Skeletal muscle cell (primary cell): ENCODE measurements around the gene TBCB.
"Not testable (repeated sequence)": the region's sequence is repeated elsewhere in the genome, so short reads cannot be mapped to it uniquely, and the experiment has no call there.

Experiments used
- DNase-seq: peaks from one replicate; pipeline ENCODE4 v3.0.0-alpha.2; 2010; ENCODE audit warnings: low read depth
- H3K4me3 ChIP-seq: 2 replicates; pipeline ENCODE4 v1.5.1; 2011; ENCODE audit warnings: low read depth, mild to moderate bottlenecking, control low read depth, low read length, moderate library complexity

Gene TBCB

DNA sequence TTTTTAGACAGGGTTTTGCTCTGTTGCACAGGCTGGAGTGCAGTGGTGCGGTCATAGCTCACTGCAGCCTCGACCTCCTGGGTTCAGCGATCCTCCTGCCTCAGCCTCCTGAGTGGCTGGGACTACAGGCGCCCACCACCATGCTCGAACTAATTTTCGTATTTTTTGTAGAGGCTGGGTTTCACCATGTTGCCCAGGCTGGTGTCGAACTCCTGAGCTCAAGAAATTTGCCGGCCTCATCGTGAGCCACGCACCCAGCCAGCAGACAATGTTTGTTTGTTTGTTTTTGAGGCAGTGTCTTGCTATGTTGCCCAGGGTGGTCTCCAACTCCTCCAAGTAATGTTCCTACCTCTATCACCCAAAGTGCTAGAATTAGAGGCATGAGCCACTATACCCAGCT is 37.9 kb downstream of the TBCB start:
- DNase-seq: no peak
- no peak overlapping the region for H3K4me3 ChIP-seq

DNA sequence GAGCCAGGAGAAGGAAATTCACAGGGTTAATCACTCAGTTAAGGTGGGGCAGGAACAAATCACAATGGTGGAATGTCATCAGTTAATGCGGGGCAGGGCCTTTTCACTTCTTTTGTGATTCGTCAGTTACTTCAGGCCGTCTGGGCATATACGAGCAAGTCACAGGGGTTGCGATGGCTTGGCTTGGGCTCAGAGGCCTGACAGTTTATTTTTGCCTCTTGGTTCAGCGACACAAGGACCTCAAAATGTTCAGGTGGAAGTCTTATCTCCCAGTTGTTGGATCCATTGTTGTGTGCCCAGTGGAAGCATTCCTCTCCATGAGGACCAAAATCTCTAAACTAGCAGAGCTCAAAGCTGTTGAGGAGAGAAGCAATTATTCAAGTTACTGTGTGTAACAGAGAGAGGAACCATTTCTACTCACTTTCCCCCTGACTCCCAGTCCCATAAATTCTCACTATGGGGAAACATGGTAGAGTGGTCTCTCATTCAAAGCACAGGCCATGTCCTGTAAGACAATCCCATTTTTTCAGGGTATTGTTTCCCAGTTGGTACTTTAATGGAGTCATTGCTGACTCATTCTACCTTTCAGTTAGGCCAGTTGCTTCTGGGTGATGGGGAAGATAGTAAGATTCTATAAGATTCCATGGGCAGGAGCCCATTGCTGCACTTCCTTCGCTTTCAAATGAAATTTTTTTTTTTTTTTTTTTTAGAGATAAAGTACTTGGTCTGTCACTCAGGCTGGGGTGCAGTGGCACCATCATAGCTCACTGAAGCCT is 45.7 kb downstream of the TBCB start:
- no peak overlapping the region for H3K4me3 ChIP-seq

DNA sequence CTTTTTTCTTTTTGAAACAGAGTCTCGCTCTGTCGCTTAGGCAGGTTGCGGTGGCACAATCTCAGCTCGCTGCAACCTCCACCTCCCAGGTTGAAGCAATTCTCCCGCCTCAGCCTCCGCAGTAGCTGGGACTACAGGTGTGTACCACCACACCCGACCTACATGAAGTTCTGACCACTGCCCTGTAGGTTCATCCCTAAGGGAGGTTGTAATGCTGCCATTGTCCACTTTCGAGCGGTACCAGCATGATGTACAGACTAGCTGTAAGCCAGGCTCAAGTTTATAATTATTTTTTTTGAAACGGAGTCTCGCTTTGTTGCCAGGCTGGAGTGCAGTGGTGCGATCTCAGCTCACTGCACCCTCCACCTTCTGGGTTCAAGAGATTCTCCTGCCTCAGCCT is 48.5 kb downstream of the TBCB start:
- H3K4me3 ChIP-seq: no peak overlapping the region
- no peak for DNase-seq

More for the DNA sequence above, 45.7 kb downstream of the TBCB start:
- no peak for DNase-seq

DNA sequence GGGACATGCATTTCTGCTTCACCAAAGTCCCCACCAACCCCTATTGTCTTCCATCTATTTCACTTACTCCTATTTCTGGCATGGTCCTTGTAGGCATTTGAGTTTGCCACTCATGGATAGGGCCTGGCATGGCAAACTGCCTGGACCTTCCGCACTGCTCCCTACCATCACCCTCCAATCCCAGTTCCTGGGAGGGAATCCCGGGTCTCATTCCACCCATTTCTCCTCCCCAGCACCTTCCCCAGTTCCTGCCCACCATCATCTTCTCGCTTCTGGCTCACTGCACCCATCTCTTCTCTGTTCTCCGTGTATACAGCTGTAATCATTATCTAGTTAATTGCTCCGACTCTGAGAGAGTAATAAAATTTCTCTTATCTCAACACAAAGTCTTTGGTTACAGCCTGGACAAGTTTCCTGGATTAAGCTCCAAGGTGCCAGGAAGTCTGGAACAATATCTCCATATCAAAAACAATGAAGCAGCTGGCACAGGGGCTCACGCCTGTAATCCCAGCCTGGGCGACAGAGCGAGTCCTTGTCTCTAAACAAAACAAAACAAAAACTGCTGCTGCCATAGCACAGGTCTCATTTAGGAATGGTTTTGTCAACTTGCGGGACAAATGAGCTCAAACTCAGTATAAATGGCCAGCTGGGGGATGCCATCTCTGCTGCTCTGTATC is 54.0 kb downstream of the TBCB start:
- no peak overlapping the region for H3K4me3 ChIP-seq
- DNase-seq: no peak

DNA sequence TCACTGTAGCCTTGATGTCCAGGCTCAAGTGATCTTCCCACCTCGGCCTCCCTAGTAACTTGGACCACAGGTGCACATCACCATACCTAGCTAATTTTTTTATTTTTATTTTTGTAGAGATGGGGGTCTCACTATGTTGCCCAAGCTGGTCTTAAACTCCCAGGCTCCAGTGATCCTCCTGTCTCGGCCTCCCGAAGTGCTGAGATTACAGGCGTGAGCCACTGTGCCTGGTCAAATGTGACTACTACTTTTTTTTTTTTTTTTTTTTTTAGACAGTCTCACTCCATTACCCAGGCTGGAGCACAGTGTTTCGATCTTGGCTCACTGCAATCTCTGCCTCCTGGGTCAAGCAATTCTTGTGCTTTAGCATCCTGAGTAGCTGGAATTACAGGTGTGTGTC is 57.6 kb downstream of the TBCB start:
- no peak overlapping the region for H3K4me3 ChIP-seq
- no peak for DNase-seq

DNA sequence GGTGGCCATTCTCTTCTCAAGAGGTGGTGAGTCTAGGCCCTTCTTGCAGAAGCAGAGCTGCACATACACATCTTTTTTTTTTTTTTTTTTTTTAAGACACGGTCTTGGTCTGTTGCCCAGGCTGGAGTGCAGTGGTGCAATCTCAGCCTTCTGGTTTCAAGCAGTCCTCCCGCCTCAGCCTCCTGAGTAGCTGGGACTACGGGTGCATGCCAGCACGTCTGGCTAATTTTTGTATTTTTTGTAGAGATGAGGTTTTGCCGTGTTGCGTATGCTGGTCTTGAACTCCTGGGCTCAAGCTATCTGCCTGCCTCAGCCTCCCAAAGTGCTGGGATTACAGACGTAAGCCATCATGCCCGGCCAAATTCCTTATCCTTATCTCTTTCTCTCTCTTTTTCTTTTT is 58.6 kb downstream of the TBCB start:
- DNase-seq, H3K4me3 ChIP-seq: not testable (repeated sequence)
